Measurements from ENCODE around the gene INTS2. TPM values are rescaled to one million over a fixed set of nuclear protein-coding genes. Genes with fewer than 3 reads are reported as not detected.
"Not testable (repeated sequence)": the region's sequence is repeated elsewhere in the genome, so short reads cannot be mapped to it uniquely, and the experiment has no call there.

The INTS2 gene
- total RNA-seq, 2 experiments from 2014 or later: 8.5 to 8.7 TPM

DNA sequence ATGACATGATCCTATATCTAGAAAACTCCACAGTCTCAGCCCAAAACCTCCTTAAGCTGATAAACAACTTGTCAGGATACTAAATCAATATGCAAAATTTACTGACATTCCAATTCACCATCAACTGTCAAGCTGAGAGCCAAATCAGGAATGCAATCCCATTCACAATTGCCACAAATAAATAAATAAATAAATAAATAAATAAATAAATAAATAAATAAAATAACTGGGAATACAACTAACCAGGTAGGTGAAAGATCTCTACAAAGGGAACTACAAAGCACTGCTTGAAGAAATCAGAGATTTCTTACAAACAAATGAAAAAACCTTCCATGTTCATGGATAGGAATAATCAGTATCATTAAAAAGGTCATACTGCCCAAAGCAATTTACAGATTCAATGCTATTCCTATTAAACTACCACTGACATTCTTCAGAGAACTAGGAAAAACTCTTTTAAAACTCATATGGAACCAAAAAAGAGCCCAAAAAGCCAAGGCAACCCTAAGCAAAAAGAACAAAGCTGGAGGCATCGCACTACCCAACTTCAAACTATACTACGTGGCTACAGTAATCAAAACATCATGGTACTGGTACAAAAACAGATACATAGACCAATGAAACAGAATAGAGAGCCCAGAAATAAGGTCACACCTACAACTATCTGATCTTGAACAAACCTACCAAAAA, 102.2 kb downstream of the INTS2 start:
- Histone ChIP-seq H3K4me1 (ENCODE audit: insufficient read depth, low read length) (no peaks in the 10 kb centered on the region), H3K27me3 (ENCODE audit: control insufficient read depth in 1 of 2, insufficient read depth in 2 of 2, low read length in 2 of 2) (no peaks in the 10 kb centered on the region), H3K9me3 (ENCODE audit: control insufficient read depth in 1 of 2, insufficient read depth in 1 of 2, low read length in 2 of 2) (peaks cover 0 to 3% of the 10 kb centered on the region in 2 experiments), H3K27ac (ENCODE audit: low read depth in 1 of 2, low read length in 2 of 2) (no peak overlapping the region), H3K36me3 (ENCODE audit: insufficient read depth, low read length) (no peaks in the 10 kb centered on the region), H3K4me3 (ENCODE audit: low read length) (no peak overlapping the region)
- CTCF ChIA-PET: no interaction called here
- Mint-ChIP-seq H3K4me3 (no peak overlapping the region), H3K36me3 (ENCODE audit: low read depth) (peaks cover 3% of the 10 kb centered on the region), H3K27ac (no peak overlapping the region), H3K4me1 (ENCODE audit: low read depth) (no peaks in the 10 kb centered on the region), H3K27me3 (no peaks in the 10 kb centered on the region), H3K9me3 (no peaks in the 10 kb centered on the region)
- TF ChIP-seq, protein P1, sequence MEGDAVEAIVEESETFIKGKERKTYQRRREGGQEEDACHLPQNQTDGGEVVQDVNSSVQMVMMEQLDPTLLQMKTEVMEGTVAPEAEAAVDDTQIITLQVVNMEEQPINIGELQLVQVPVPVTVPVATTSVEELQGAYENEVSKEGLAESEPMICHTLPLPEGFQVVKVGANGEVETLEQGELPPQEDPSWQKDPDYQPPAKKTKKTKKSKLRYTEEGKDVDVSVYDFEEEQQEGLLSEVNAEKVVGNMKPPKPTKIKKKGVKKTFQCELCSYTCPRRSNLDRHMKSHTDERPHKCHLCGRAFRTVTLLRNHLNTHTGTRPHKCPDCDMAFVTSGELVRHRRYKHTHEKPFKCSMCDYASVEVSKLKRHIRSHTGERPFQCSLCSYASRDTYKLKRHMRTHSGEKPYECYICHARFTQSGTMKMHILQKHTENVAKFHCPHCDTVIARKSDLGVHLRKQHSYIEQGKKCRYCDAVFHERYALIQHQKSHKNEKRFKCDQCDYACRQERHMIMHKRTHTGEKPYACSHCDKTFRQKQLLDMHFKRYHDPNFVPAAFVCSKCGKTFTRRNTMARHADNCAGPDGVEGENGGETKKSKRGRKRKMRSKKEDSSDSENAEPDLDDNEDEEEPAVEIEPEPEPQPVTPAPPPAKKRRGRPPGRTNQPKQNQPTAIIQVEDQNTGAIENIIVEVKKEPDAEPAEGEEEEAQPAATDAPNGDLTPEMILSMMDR (IDR thresholded peaks at IDR 0.05): no peak
- intact Hi-C loops (cut with DNase I, micrococcal nuclease): no loop called here
- POLR2A ChIA-PET: no interaction called here
- DNase-seq (no peak), ATAC-seq (ENCODE audit: poor library complexity) (no peak)

DNA sequence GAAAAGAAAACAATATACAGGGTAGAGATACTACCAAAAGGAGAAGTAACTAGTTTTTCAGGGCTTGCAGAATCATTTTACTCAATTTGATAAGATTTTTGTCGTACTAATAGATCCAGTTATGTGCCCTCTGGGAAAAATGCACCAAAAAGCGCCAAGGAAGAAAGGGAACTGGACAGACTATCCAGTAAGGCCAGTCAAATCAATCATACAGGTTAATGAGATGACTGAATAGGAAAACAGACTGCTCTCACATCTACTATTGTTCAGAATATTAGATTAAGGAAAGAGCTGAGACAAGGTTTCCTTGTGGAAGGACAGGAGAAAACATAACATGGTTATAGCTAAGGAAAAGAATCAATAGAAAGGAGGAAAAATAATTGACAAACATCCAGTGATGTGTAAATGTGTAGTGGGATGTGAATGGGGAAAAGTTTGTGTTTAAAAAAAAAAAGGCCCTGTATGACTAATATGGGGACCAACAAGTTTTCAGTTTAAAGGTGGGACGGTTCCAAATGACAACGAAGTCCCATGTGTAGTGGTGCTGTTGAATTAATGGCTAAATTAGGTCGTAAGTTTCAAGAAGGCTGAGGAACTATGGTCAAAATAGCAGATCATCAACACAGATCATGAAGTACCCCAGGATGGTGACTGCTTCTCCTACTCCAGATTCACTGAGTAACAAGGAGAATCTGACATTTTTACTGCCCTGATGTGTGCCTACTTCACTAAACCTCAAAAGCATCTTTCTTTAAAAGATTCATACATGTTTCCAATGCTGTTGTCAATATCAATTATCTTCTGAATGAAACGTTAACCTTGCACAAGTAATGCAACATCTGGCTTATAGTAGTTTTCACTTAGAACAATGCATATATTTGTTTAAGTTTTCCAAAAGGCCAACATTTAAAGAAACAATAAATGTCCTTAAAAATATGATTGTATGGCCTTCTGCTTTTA, 105.2 kb downstream of the INTS2 start:
- intact Hi-C loops (cut with DNase I, micrococcal nuclease): no loop called here
- ATAC-seq (ENCODE audit: poor library complexity): no peak
- H3K9me3 ChIP-seq (ENCODE audit: control insufficient read depth in 1 of 2, insufficient read depth in 1 of 2, low read length in 2 of 2): peaks cover 0 to 3% of the 10 kb centered on the region in 2 experiments
- ChIA-PET POLR2A (no interaction called here), CTCF (no interaction called here)
- Mint-ChIP-seq H3K4me1 (ENCODE audit: low read depth) (no peaks in the 10 kb centered on the region), H3K4me3 (no peak overlapping the region), H3K36me3 (ENCODE audit: low read depth) (peaks cover 3% of the 10 kb centered on the region), H3K27me3 (no peaks in the 10 kb centered on the region), H3K9me3 (no peaks in the 10 kb centered on the region), H3K27ac (no peak overlapping the region)
- no peak overlapping the region for H3K27ac ChIP-seq (ENCODE audit: low read depth in 1 of 2, low read length in 2 of 2)
- H3K4me1 ChIP-seq (ENCODE audit: insufficient read depth, low read length): no peaks in the 10 kb centered on the region
- TF ChIP-seq, protein P1 (IDR thresholded peaks at IDR 0.05): no peak
- no peaks in the 10 kb centered on the region for H3K36me3 ChIP-seq (ENCODE audit: insufficient read depth, low read length)
- H3K27me3 ChIP-seq (ENCODE audit: control insufficient read depth in 1 of 2, insufficient read depth in 2 of 2, low read length in 2 of 2): no peaks in the 10 kb centered on the region
- no peak for DNase-seq
- no peak overlapping the region for H3K4me3 ChIP-seq (ENCODE audit: low read length)

DNA sequence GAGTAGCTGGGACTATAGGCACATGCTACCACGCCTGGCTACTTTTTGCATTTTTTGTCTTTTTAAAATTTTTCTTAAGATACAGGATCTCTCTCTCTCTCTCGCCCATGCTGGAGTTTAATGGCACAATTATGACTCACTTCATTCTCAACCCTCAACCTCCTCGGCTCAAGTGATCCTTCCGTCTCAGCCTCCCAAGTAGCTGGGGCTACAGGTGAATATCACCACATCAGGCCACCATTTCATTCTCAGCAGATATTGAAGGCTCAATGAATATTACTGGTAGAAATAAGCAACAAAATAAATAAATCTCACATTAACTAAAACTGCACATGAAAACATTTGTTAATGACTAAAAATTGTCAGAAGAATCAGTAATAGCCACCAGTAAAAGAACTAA, 106.1 kb downstream of the INTS2 start:
- DNase-seq (no peak), ATAC-seq (ENCODE audit: poor library complexity) (no peak)
- no peaks in the 10 kb centered on the region for H3K27me3 ChIP-seq (ENCODE audit: control insufficient read depth in 1 of 2, insufficient read depth in 2 of 2, low read length in 2 of 2)
- H3K27ac Mint-ChIP-seq: no peak overlapping the region
- no peak overlapping the region for H3K27ac ChIP-seq (ENCODE audit: low read depth in 1 of 2, low read length in 2 of 2)
- no peaks in the 10 kb centered on the region for H3K4me1 Mint-ChIP-seq (ENCODE audit: low read depth)
- CTCF ChIA-PET: no interaction called here
- TF ChIP-seq, protein P1 (IDR thresholded peaks at IDR 0.05): no peak
- POLR2A ChIA-PET: no interaction called here
- peaks cover 3% of the 10 kb centered on the region for H3K36me3 Mint-ChIP-seq (ENCODE audit: low read depth)
- no peaks in the 10 kb centered on the region for H3K4me1 ChIP-seq (ENCODE audit: insufficient read depth, low read length)
- intact Hi-C loops (cut with DNase I, micrococcal nuclease): no loop called here
- H3K36me3 ChIP-seq (ENCODE audit: insufficient read depth, low read length): no peaks in the 10 kb centered on the region
- no peak overlapping the region for H3K4me3 Mint-ChIP-seq
- H3K4me3 ChIP-seq (ENCODE audit: low read length): no peak overlapping the region
- no peaks in the 10 kb centered on the region for H3K9me3 ChIP-seq (ENCODE audit: control insufficient read depth in 1 of 2, insufficient read depth in 1 of 2, low read length in 2 of 2)
- no peaks in the 10 kb centered on the region for H3K9me3 Mint-ChIP-seq
- no peaks in the 10 kb centered on the region for H3K27me3 Mint-ChIP-seq

DNA sequence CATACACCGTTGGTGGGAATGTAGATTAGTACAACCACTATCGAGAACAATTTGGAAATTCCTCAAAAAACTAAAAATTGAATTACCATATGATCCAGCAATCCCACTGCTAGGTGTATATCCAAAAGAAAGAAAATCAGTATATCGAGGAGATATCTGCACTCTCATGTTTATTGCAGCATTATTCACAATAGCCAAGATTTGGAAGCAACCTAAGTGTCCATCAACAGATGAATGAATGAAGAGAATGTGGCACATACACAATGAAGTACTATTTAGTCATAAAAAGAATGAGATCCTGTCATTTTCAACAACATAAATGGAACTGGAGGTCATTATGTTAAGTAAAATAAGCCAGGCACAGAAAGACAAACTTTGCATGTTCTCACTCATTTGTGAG, 108.5 kb downstream of the INTS2 start:
- ATAC-seq (ENCODE audit: poor library complexity); H3K36me3 Mint-ChIP-seq (ENCODE audit: low read depth); H3K4me1 Mint-ChIP-seq (ENCODE audit: low read depth); POLR2A ChIA-PET; H3K4me1 ChIP-seq (ENCODE audit: insufficient read depth, low read length); H3K27me3 Mint-ChIP-seq; H3K9me3 ChIP-seq (ENCODE audit: control insufficient read depth in 1 of 2, insufficient read depth in 1 of 2, low read length in 2 of 2); H3K27ac ChIP-seq (ENCODE audit: low read depth in 1 of 2, low read length in 2 of 2); DNase-seq; H3K27ac Mint-ChIP-seq; intact Hi-C loops (cut with DNase I, micrococcal nuclease); CTCF ChIA-PET; H3K4me3 Mint-ChIP-seq; H3K4me3 ChIP-seq (ENCODE audit: low read length); H3K36me3 ChIP-seq (ENCODE audit: insufficient read depth, low read length); H3K9me3 Mint-ChIP-seq; H3K27me3 ChIP-seq (ENCODE audit: control insufficient read depth in 1 of 2, insufficient read depth in 2 of 2, low read length in 2 of 2): not testable (repeated sequence)
